Hepatocyte (in vitro differentiated cells): ENCODE results near the gene IRF1.

Experiments
- CTCF ChIP-seq: fragments of 200-600 bp; sonication (generic); IDR thresholded peaks from 2 replicates; pipeline ENCODE4 v1.5.1; 2016; ENCODE audit warnings: antibody characterized with exemption, mild to moderate bottlenecking; ENCODE audit not compliant: poor library complexity
- EZH2 ChIP-seq: fragments of 200-600 bp; sonication (generic); IDR thresholded peaks from 2 replicates; pipeline ENCODE4 v1.6.1; 2016; ENCODE audit warnings: antibody characterized with exemption, mild to moderate bottlenecking, borderline replicate concordance
- EZH2phosphoT487 ChIP-seq: fragments of 200-600 bp; sonication (generic); IDR thresholded peaks from one replicate; pipeline ENCODE4 v1.6.1; 2018; ENCODE audit warnings: antibody characterized with exemption, mild to moderate bottlenecking, low read depth, moderate library complexity; ENCODE audit not compliant: unreplicated experiment, severe bottlenecking

DNA sequence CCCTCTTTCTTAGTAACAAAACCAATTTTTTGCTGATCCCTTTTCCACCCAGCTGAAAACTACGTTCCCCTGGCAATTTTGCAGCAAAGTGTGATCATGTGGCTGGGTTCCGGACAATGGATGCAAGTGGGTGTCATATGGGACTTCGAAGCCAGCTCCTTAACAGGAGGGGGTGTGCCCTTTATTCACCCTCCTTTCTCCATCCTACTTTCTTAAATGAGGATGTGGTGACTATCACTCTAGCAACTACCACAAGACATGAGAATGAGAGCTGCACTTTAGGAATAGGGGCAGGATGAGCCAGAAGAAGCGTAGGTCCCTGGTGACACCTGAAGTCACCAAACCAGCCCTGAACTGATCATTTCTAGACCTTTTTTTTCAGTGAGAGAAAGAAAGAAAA lies 58.9 kb downstream of the IRF1 start:
- TF ChIP-seq CTCF (no peak), EZH2phosphoT487 (no peak), EZH2 (no peak)
